ENCODE data around the gene RAC2.
A peak's percentile ranks its signal among the peaks of the same experiment; 100 is the strongest.

RAC2 gene

DNA sequence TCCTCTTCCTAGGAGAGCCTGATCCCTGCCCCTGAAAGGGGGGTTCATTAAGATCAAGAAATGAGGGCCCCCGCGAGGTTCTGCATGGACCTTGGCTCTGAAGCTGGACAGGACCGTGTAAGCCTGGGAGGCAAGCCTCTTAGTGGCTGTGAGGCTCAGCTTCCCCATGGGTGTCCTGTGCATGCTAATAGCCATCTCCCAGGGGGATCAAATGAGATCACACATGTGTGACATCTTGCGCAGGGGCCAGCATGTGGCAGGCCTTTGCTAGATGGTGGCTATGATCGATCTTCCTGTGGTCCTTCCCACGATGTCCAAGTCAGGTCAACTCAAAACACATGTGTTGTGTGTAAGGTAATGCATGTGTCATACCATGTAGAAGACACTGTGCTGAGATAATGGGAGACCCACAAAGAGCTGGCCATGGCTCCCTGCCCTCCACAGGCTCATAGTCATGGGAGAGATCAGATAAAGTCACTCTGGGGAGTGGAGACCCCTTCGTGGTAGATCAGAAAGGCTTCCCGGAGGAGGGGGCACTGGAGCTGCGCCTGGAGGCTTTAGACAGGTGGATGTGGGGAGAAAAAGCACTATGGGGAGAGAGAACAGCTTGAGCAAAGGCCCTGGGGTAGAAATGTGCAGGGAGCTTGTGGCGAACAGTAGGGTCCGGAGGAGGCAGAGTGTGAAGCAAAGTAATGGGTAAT, 3.7 kb downstream of the RAC2 start:
- Histone ChIP-seq H3K9me3 (ENCODE audit: insufficient read depth, low read length) (no peaks in the 10 kb centered on the region), H3K4me3 (ENCODE audit: low read length) (no peak overlapping the region), H4K20me1 (ENCODE audit: insufficient read depth, low read length) (peaks cover 60% of the 10 kb centered on the region), H2AFZ (ENCODE audit: low read depth, low read length) (no peak overlapping the region), H3K79me2 (ENCODE audit: low read length) (peaks cover 89% of the 10 kb centered on the region), H3K4me2 (ENCODE audit: low read length) (peak overlapping the region; percentile 93; the same call in 1 of the 2 replicates), H3K27ac (ENCODE audit: low read length) (peak overlapping the region; percentile 96), H3K36me3 (replicated peaks; ENCODE audit: low read depth, low read length) (peaks cover 71% of the 10 kb centered on the region), H3K27me3 (ENCODE audit: low read depth, low read length) (no peaks in the 10 kb centered on the region), H3K9ac (ENCODE audit: low read length) (peak overlapping the region; percentile 88; the same call in 1 of the 2 replicates), H3K4me1 (ENCODE audit: low read length) (peaks cover 84% of the 10 kb centered on the region)
- TF ChIP-seq EZH2phosphoT487 (IDR thresholded peaks at IDR 0.05; ENCODE audit: low read depth): no peak
- TF ChIP-seq, protein P1, sequence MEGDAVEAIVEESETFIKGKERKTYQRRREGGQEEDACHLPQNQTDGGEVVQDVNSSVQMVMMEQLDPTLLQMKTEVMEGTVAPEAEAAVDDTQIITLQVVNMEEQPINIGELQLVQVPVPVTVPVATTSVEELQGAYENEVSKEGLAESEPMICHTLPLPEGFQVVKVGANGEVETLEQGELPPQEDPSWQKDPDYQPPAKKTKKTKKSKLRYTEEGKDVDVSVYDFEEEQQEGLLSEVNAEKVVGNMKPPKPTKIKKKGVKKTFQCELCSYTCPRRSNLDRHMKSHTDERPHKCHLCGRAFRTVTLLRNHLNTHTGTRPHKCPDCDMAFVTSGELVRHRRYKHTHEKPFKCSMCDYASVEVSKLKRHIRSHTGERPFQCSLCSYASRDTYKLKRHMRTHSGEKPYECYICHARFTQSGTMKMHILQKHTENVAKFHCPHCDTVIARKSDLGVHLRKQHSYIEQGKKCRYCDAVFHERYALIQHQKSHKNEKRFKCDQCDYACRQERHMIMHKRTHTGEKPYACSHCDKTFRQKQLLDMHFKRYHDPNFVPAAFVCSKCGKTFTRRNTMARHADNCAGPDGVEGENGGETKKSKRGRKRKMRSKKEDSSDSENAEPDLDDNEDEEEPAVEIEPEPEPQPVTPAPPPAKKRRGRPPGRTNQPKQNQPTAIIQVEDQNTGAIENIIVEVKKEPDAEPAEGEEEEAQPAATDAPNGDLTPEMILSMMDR (IDR thresholded peaks at IDR 0.05; ENCODE audit: low read depth, low read length): no peak

DNA sequence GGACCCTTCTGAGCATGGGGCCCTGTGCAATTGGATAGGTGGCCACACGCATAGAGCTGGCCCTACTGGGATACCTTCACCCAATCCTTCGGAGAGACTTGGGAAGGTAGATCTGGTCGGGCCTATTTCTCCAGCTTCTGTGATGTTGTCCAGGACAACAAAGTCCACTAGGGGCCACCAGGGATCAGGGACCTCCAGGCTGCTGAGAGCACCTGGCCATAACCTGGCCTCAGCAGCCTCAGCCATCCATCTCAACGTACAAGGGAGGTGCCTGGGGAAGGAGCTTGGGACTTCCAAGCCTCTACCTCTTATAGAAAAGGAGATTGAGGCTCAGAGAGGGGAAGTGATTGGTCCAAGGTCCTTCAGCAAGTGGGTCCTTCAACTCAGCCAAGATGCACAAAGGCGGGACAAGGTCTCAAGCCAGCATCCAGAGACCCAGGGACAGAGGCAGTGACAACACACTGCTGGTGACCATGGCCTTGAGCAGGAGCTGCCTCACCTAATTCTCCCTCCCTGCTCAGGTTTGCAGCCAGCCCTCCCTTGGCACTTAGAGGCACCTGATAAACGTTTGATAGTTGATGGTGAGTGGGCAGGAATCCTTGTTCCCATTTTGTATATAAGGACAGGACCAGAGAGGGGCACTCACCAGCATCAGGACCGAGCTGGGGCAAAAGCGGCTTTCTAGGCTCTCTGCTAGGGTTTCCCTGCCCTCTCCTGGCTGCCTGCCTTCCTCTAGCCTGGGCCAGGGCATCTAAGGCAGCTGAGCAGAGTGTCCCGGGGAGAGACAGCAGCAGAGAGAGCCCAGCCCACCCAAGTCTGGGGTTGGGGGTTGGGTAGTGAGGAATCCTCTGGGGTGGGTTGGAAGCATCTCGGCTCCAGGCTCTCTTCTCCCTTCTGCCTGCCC, 4.5 kb downstream of the RAC2 start:
- peak overlapping the region; percentile 96 for H3K27ac ChIP-seq (ENCODE audit: low read length)
- H3K79me2 ChIP-seq (ENCODE audit: low read length): peaks cover 95% of the 10 kb centered on the region
- H3K36me3 ChIP-seq (replicated peaks; ENCODE audit: low read depth, low read length): peaks cover 79% of the 10 kb centered on the region
- peaks cover 68% of the 10 kb centered on the region for H4K20me1 ChIP-seq (ENCODE audit: insufficient read depth, low read length)
- no peaks in the 10 kb centered on the region for H3K9me3 ChIP-seq (ENCODE audit: insufficient read depth, low read length)
- peak overlapping the region; percentile 93 for H3K4me2 ChIP-seq (ENCODE audit: low read length)
- no peak for TF ChIP-seq EZH2phosphoT487 (IDR thresholded peaks at IDR 0.05; ENCODE audit: low read depth)
- TF ChIP-seq, protein P1 (IDR thresholded peaks at IDR 0.05; ENCODE audit: low read depth, low read length): no peak
- no peak overlapping the region for H2AFZ ChIP-seq (ENCODE audit: low read depth, low read length)
- peaks cover 83% of the 10 kb centered on the region for H3K4me1 ChIP-seq (ENCODE audit: low read length)
- no peak overlapping the region for H3K4me3 ChIP-seq (ENCODE audit: low read length)
- no peaks in the 10 kb centered on the region for H3K27me3 ChIP-seq (ENCODE audit: low read depth, low read length)
- H3K9ac ChIP-seq (ENCODE audit: low read length): no peak overlapping the region; the same call in 1 of the 2 replicates

DNA sequence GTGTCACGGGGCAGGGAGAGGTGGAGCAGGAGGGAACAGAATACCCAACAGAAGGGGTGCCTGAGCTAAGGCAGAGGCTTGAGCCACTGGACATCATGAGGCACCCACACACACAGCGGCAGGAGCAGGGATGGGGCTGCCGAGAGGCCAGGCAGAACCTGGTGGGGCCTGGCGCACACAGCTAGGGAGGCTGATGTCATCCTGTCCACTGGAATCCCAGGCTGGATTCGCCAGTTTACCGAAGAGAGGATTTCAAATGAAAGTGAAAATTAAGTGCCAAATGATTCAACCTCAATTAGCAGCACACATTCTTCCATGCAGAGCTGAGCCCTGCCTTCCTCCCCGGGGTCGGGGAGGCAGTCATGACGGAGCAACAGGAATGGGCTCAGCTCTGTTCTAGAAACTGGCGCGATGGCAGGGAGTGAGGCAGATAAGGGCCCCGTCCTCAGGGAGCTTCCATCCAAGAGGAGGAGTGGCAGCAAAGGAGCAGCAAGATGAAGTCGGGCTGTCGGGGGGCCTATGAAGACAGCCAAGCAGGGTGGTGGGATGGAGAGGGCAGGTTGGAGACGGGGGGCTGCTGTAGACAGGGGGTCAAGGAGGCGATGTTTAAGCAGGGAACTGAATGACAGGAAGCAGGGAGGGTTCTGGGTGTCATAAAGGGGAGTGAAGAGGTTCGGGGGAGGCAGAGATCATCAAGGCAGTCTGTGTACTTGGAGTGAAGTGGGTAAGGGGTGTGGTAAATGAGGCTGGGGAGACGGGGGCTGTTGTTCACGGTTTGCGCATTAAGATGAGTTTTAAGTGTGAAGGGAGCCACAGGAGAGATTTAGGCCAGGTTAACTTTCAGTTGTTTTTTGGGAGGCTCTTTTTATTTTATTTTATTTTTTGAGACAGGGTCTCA, 6.4 kb downstream of the RAC2 start:
- TF ChIP-seq EZH2phosphoT487 (IDR thresholded peaks at IDR 0.05; ENCODE audit: low read depth): no peak
- TF ChIP-seq, protein P1 (IDR thresholded peaks at IDR 0.05; ENCODE audit: low read depth, low read length): no peak
- Histone ChIP-seq H3K4me3 (ENCODE audit: low read length) (no peak overlapping the region), H3K9me3 (ENCODE audit: insufficient read depth, low read length) (no peaks in the 10 kb centered on the region), H3K9ac (ENCODE audit: low read length) (no peak overlapping the region), H2AFZ (ENCODE audit: low read depth, low read length) (no peak overlapping the region), H3K36me3 (replicated peaks; ENCODE audit: low read depth, low read length) (peaks cover 85% of the 10 kb centered on the region), H4K20me1 (ENCODE audit: insufficient read depth, low read length) (peaks cover 84% of the 10 kb centered on the region), H3K27ac (ENCODE audit: low read length) (no peak overlapping the region), H3K79me2 (ENCODE audit: low read length) (peaks cover 93% of the 10 kb centered on the region), H3K4me1 (ENCODE audit: low read length) (peaks cover 91% of the 10 kb centered on the region), H3K4me2 (ENCODE audit: low read length) (peak overlapping the region; percentile 11; the same call in 1 of the 2 replicates), H3K27me3 (ENCODE audit: low read depth, low read length) (no peaks in the 10 kb centered on the region)
